Suprapubic skin (tissue), 4 donors: ENCODE data around the gene CAPS.
"Not testable (repeated sequence)": the region's sequence is repeated elsewhere in the genome, so short reads cannot be mapped to it uniquely, and the experiment has no call there.

Experiments
- EP300 ChIP-seq: sonication (generic); formaldehyde crosslinking; IDR thresholded peaks from one replicate; pipeline ENCODE4 v1.6.1; 2017; ENCODE audit warnings: antibody characterized with exemption
- POLR2AphosphoS5 ChIP-seq, 3 donors: sonication (generic); formaldehyde crosslinking; IDR thresholded peaks; one replicate each; pipeline ENCODE4 v1.6.1; 2017; ENCODE audit warnings: antibody characterized with exemption in 3 of 3
- TF ChIP-seq, protein P1 (sequence below), 2 donors: fragments of 200-600 bp in 1 of 2; fragments of 450-650 bp in 1 of 2; sonication (generic) in 1 of 2; IDR thresholded peaks; one replicate each; pipeline ENCODE4 v1.5.1; 2016 to 2019; ENCODE audit warnings: antibody characterized with exemption in 2 of 2, mild to moderate bottlenecking in 1 of 2, moderate library complexity in 1 of 2

DNA sequence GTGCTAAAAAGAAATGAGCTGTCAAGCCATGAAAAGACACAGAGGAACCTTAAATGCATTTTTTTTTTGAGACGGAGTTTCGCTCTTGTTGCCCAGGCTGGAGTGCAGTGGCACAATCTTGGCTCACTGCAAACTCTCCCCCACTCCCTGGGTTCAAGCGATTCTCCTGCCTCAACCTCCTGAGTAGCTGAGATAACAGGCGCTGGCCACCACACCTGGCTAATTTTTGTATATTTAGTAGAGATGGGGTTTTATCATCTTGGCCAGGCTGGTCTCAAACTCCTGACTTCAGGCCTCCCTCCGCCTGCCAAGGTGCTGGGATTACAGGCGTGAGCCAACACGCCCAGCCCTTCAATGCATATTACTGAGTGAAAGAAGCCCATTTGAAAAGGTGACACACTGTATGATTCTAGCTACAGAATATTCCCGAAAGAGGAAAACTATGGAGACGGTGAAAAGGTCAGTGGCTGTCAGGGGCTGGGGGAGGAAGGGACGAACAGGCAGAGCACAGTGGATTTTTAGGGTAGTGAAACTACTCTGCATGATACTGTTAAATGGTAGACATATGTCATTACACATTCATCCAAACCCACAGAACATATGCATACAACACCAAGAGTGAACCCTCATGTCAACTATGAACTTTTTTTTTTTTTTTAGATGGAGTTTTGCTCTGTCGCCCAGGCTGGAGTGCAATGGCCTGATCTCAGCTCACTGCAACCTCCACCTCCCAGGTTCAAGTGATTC, 29.8 kb upstream of the CAPS start:
- TF ChIP-seq, protein P1, sequence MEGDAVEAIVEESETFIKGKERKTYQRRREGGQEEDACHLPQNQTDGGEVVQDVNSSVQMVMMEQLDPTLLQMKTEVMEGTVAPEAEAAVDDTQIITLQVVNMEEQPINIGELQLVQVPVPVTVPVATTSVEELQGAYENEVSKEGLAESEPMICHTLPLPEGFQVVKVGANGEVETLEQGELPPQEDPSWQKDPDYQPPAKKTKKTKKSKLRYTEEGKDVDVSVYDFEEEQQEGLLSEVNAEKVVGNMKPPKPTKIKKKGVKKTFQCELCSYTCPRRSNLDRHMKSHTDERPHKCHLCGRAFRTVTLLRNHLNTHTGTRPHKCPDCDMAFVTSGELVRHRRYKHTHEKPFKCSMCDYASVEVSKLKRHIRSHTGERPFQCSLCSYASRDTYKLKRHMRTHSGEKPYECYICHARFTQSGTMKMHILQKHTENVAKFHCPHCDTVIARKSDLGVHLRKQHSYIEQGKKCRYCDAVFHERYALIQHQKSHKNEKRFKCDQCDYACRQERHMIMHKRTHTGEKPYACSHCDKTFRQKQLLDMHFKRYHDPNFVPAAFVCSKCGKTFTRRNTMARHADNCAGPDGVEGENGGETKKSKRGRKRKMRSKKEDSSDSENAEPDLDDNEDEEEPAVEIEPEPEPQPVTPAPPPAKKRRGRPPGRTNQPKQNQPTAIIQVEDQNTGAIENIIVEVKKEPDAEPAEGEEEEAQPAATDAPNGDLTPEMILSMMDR (IDR thresholded peaks at IDR 0.05), result not testable (repeated sequence)
- not testable (repeated sequence) for TF ChIP-seq POLR2AphosphoS5 (IDR thresholded peaks at IDR 0.05); EP300
